Stimulated activated CD4-positive, alpha-beta T cell treated with anti-CD3 and anti-CD28 coated beads, Interleukin-4, amount 100 ng/mL, for 48 hours (primary cell): ENCODE data around the gene ABCB1.

Source experiments
- DNase-seq, 2 donors: peaks; one replicate each; pipeline ENCODE4 v3.0.0-alpha.2; 2020; ENCODE audit warnings: low read depth in 2 of 2

ABCB1 gene

DNA sequence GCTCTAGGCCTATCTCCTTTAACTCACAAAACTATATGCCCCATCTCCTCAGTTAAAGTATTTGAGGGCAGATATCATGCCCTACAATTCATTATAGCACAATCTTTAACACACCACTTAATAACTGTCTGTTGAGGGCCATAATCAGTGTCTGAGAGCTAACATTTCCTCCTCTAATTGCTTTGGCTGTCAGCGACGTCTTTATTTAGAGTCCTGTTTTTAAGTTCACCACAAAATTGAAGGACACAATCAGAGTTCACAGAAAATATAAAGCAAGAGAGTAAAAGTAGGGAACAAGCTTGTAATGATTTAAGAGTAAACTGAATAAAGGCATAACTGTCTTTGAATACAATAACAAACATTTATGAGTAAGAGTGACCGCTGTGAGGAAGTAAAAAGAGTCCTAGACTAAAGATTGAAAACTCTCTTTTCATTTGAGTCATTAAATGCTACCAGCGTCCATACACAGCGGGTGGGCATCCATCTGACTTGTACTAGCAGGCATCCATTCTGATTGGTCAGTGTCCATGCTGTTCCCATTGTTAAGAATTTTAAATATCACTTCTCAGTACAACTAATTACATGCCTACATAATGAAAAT, 86.8 kb downstream of the ABCB1 start:
- DNase-seq, result no peak

DNA sequence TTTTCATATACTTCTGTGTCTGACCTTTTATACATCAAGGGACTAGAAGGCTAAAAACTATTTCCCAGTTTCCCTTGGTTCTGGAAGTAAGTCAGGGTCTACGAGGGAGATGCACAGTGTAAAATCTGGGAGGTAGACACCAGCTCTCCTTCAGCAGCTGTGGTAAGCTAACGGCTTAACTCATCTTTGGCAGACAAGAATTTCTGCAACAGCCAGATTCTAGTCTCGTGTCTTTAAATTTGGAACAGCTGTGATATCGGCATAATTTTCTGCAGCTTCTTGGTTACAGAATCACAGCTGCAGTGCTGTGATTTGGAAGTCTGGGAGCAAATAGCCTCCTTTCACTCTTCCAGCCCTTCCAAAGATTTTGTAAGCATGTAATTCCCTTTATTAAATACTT, 87.8 kb downstream of the ABCB1 start:
- no peak for DNase-seq

DNA sequence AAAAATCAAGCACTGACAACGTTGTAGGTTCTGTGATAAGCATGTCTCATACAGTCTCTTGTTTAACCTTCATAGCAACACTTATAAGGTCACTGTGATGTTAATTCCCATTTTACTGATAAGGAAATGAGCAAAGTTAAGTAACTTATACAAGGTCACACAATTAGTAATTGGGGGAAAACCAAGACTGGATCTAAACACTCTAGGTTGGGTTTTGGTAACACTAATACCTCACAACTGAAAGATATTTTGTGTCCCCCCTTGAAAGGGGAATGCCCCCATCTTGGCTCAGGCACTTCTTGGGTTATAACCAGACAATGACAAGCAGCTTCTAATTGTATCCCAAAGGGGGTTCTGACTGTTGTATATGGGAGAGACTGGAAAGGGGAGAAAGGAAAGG, 89.2 kb downstream of the ABCB1 start:
- DNase-seq, result no peak

DNA sequence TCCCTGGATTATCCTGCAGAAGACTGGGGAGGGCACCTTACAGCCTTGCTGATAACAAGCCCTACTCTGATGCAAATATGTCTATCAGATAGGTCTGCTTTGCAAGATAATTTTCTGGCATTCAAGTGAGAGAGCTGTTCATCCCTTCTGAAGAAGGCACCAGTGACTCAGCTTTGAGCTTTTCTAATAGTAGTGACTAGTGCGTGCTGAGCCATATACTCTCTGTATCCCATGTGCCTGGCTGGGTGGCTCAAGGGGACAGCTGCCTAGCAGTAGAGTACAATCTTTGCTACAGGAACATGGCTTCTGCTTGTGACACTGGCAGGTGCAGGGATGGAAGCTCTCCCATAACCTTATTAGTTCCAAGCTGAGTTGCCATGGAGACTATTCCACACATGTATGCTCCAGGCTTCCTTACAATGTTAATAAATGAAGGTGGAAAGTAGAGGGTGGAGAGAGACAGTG, 90.2 kb downstream of the ABCB1 start:
- no peak for DNase-seq

DNA sequence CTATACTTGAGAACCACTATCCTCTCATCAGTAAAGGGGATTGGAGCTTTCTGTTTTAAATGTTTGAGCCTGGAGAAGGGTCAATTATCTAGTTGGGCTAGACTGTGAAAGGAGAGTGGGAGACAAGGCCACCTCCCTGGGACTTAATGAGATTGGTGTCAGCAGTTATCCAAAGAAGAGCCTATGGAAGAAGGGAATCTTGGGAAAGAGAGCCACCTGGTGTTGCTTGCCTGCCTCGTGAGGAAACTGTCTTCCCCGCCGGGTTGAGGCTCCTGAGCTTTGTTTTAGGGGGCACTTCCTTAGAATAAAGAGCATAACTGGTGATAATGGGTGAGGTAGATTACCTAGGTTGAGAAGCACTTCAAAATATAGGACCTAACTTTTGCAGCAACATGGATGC, 93.2 kb downstream of the ABCB1 start:
- no peak for DNase-seq

DNA sequence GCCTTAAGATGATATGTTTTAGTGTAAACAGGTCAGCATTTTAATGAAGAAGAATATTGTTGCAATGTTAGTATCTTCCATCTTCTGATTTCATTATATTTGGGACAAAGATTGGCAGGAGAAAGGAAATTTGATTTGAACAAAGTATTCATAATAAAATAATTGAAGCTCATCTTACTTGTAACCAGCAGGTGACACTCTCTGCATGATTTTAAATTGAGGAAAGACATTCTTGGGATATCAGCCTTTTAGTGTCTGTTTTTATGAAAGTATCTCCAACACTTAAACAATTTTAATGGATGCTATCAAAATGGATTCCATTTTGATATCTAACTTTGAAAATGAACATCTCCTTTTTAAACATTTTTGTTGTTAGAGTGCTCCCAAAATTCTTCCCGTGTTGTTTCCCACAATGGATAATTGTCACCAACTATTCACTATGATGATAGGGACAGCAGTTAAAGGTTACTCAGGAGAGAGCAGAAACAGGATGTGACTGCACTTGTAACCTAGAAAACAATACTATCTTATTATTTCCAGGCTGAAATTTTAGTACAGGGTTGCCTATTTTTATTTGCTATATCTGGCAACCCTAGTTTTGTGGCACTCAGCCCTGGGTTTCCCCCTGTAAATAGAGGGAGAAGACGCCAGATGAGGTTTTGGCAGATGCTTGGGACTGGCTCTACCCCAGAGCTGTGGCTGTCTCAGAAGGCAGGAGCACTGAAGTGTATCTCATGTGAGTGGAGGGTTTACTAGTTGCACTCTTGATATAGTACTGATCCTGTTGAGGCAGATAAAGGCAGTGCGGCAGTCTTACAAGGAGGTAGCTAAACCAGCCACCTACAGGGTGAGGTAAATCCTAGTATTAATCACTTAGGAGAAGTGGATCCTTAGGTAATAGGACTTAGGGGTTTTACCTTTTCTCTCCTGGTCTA, 94.2 kb downstream of the ABCB1 start:
- no peak for DNase-seq

- DNase-seq, result no peak
These were observed 95.0 kb downstream of the ABCB1 start for GRCh38 chr7:87505557-87506245.

DNA sequence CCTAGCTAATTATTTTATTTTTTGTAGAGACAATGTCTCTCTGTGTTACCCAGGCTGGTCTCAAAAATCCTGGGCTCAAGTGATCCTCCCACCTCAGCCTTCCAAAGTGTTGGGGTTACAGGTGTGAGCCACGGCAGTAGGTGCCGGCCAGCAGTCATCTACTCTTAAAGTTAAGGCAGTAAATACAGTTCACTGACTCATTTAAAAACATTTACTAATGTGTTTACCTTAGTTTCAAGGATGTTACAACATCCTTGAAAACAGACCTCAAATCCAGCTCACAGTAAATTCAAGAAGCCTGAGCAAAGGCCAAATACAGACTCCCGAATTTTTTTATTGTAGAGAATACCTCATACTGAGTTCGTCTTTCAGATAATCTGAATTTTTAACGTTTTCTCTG, 95.6 kb downstream of the ABCB1 start:
- DNase-seq, result no peak

DNA sequence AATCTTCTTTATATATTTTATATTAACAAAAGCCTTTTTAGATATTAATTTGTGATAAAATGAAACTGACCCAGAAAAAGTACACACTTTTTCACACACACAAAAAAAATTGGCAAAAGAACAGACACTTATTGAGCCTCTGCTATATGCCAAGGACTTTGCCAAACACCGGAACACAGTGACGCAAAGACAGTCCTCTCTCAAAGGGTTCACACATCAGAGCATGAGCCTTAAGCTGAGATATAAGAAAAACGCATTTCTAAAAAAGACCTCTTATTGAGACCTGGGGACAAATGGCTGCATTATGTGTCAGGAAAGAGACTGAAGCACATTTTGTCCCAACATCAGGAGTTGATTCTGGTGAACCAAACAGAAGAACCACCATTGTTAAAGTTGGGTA, 101.2 kb downstream of the ABCB1 start:
- DNase-seq, result no peak

GRCh38 chr7:87498893-87499292, 101.8 kb downstream of the ABCB1 start:
- no peak for DNase-seq

DNA sequence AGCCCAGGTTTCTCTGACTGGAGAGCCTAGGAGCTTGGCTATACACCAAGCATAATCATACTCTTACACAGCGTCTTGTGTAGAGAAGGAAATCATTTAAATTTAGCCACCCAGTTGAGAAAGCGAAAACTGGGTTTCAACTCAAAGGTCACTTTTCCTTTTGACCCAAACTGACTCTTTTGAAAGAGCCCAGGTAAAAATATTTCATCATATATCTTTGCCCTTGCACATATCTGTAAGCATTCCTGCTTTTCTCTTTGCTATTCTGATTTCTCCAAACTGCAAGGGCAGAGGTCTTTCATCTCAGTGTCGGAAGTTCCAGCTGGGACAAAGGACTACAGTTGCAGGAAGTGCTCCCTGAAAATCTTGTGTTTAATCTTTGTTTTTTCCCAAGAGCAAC, 103.2 kb downstream of the ABCB1 start:
- DNase-seq, result no peak

DNA sequence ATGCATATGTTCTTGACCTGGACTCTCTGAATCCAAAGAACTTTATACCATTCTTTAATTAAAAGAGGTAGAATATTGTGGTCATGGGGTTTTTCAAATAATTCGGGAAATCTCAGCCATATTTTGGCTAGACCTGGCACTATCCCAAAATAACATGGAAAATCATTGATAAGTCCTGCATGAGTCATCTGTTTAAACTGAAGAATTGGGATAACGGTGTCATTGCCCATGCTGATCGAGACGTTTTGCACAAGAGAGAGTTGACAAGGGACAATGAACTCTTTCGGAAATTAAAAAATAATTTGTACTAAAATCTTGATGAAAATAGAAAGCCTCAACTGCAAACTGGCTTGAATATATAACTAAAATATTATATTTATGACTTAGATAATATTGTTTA, 105.3 kb downstream of the ABCB1 start:
- no peak for DNase-seq

GRCh38 chr7:87494454-87494853, 106.2 kb downstream of the ABCB1 start:
- no peak for DNase-seq

GRCh38 chr7:87483131-87483530, 117.6 kb downstream of the ABCB1 start:
- DNase-seq, result no peak

DNA sequence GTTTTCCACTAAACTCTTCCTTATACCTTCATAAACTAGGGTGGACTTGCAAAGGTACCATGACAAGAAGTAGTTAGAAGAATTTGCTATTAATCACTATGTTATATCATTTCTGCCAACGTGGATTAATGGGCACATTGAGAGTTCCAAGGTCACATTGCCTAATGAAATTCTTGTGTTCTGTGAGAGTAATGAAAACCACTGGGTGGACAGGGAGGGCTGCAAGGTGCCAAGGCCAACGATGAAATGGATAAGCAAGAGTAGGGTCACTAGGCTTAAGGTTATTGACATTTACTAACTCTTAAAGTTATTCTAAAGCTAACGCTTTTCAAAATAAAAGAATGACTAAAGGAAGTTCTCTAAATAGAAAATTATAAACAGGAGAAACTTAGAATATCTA, 118.6 kb downstream of the ABCB1 start:
- DNase-seq, result no peak

GRCh38 chr7:87480386-87480785, 120.3 kb downstream of the ABCB1 start:
- no peak for DNase-seq

DNA sequence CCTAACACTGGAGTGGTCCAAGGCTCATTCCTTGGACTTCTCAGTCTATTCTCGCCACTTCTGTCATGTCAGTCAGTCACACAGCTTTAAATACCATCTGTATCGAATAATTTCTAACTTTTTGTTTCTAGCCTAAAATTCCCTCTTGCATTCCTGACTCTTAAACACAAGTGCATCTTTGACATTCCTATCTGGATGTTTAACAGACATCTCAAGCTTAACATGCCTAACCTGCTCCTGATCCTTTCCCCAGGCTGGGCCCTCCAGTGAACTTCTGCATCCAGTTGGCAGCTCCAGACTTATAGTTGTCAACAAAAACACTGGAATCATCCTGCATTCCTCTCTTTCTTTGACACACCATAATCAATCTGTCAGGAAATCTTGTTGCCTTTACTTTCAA, 120.7 kb downstream of the ABCB1 start:
- DNase-seq, result no peak

GRCh38 chr7:87476179-87476557, 124.5 kb downstream of the ABCB1 start:
- no peak for DNase-seq

GRCh38 chr7:87475359-87476178, 125.1 kb downstream of the ABCB1 start, which contains the start of gene ABCB4:
TSS of gene ABCB4 (minus strand) at chr7:87475680. CDS start at chr7:87475465, 215 bp downstream.
- DNase-seq, result no peak

DNA sequence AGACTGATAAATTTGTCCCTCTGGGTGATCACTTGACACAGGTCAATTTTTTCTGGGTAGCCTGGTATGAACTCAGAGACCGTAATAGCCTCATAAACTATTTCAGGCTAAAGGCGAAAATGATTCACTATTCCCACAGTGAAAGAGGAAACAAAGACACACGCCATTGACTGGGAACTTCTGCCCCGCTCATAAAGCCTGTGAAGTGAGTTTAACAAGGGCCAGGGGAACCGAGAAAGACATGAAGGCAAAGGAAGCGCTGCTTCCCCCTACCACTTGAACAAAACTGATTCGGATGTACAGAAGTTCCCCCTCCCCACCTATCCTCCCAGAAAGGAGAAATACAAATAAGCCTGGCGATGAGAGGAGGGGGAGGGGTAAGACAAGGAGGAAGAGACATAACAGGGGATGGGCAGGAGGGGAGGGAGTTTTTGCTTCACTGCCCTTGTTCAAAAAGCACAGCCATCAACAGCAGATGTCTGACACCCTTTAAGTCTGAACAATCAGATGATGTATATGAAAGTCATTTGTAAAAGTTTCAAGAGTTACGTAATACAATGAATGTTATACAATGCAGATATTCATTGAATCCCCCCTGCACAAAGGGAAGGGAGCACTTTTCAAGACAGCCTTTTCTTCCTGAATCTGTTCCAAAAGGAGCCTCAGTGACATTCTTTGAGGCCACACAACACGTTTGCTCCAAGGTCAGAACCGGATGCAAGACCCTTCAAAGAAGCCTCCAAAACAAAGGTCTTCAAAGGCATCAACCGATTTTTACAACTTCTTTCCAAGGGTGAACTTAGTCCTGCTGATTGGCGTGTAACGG, 125.9 kb downstream of the ABCB1 start:
- DNase-seq, result no peak

GRCh38 chr7:87473986-87474385, 126.7 kb downstream of the ABCB1 start:
- DNase-seq, result no peak
